Left lobe of liver (tissue), 2 donors: ENCODE results near the gene IDI1. TPM values are rescaled to one million over a fixed set of nuclear protein-coding genes. Genes with fewer than 3 reads are reported as not detected.
"Not testable (repeated sequence)": the region's sequence is repeated elsewhere in the genome, so short reads cannot be mapped to it uniquely, and the experiment has no call there.

Experiments used
- ATAC-seq: fragments of 200-7000 bp; cut with Tn5 transposase; one replicate; pipeline ENCODE4 v1.9.1; 2020; ENCODE audit warnings: mild to moderate bottlenecking, moderate library complexity
- DNase-seq: peaks from one replicate; pipeline ENCODE4 v3.0.0-alpha.2; 2020; ENCODE audit warnings: low spot score
- total RNA-seq: library from RNA; stranded (reverse); gene quantifications from one replicate; pipeline ENCODE4 v1.2.1, GENCODE V29; 2021
- donor health status: DM: no; HTN: no; CAD: no; lungs with moderate emphysema.
- donor health status: DM: no; HTN: yes; CAD: no.

Gene IDI1
- total RNA-seq, 1 donor from 2014 or later = 22.7 TPM

- no peak for ATAC-seq
- DNase-seq = no peak
These were observed 16.0 kb upstream of the IDI1 start for GRCh38 chr10:1064964-1065247.

GRCh38 chr10:1063232-1063865 lies 14.4 kb upstream of the IDI1 start:
- ATAC-seq (no peak), DNase-seq (no peak)

GRCh38 chr10:1061930-1062774 lies 13.2 kb upstream of the IDI1 start:
- ATAC-seq (peak; percentile 17), DNase-seq (no peak)

GRCh38 chr10:1059902-1060301 lies 11.0 kb upstream of the IDI1 start:
- no peak for DNase-seq
- no peak for ATAC-seq

GRCh38 chr10:1058017-1058416 lies 9.1 kb upstream of the IDI1 start:
- no peak for ATAC-seq
- no peak for DNase-seq

- ATAC-seq (peak; percentile 1), DNase-seq (no peak)
These were observed 8.3 kb upstream of the IDI1 start for GRCh38 chr10:1057106-1057657.

GRCh38 chr10:1056326-1057105 lies 7.6 kb upstream of the IDI1 start, which contains the start of gene WDR37:
WDR37 (plus strand) TSS chr10:1056385; CDS start chr10:1072156, 15,771 bp downstream.
- ATAC-seq (peak; percentile 96), DNase-seq (peak; percentile 90)

GRCh38 chr10:1054684-1055083 lies 5.8 kb upstream of the IDI1 start:
- DNase-seq (no peak), ATAC-seq (no peak)

- no peak for DNase-seq
- ATAC-seq = no peak
These were observed 1.6 kb upstream of the IDI1 start for GRCh38 chr10:1050554-1050953.

- DNase-seq = no peak
- no peak for ATAC-seq
These were observed 1.2 kb upstream of the IDI1 start for GRCh38 chr10:1050145-1050544.

- no peak for DNase-seq
- ATAC-seq = no peak
These were observed 573 bp upstream of the IDI1 start for GRCh38 chr10:1049425-1049958.

- DNase-seq = peak; percentile 58
These were observed 579 bp downstream of the IDI1 start for GRCh38 chr10:1048349-1048731.

GRCh38 chr10:1047937-1048336 lies 982 bp downstream of the IDI1 start:
- DNase-seq = no peak
- no peak for ATAC-seq

More at GRCh38 chr10:1048349-1048731, 579 bp downstream of the IDI1 start:
- no peak for ATAC-seq

GRCh38 chr10:1045415-1045814 lies 3.5 kb downstream of the IDI1 start:
- no peak for DNase-seq
- ATAC-seq = no peak

- ATAC-seq = no peak
- no peak for DNase-seq
These were observed 4.0 kb downstream of the IDI1 start for GRCh38 chr10:1044964-1045363.

- ATAC-seq = no peak
These were observed 4.8 kb downstream of the IDI1 start for GRCh38 chr10:1044146-1044545.

GRCh38 chr10:1043532-1043995 lies 5.4 kb downstream of the IDI1 start:
- ATAC-seq (peak; percentile 53), DNase-seq (no peak)

More at GRCh38 chr10:1044146-1044545, 4.8 kb downstream of the IDI1 start:
- no peak for DNase-seq

- DNase-seq = no peak
- ATAC-seq = no peak
These were observed 7.4 kb downstream of the IDI1 start for GRCh38 chr10:1041514-1041913.

- ATAC-seq (no peak), DNase-seq (no peak)
These were observed 8.8 kb downstream of the IDI1 start for GRCh38 chr10:1040133-1040532.

- ATAC-seq, DNase-seq: not testable (repeated sequence)
These were observed 10.2 kb downstream of the IDI1 start for GRCh38 chr10:1038769-1039168.

GRCh38 chr10:1037098-1037497 lies 11.8 kb downstream of the IDI1 start:
- DNase-seq (no peak), ATAC-seq (no peak)
